GM18511 (cell line): ENCODE results near the gene DEFB112.

ENCODE experiments used
- ATAC-seq: cut with Tn5 transposase; IDR thresholded peaks from one replicate; pipeline ENCODE4 v1.9.1; 2021; ENCODE audit warnings: mild to moderate bottlenecking, moderate library complexity; ENCODE audit not compliant: unreplicated experiment

DEFB112 gene

GRCh38 chr6:50003139-50003538 is 46.6 kb downstream of the DEFB112 start:
- no peak for ATAC-seq

GRCh38 chr6:49995278-49995677 is 54.5 kb downstream of the DEFB112 start:
- ATAC-seq = no peak
